H9 (cell line): ENCODE results near the gene PLD3. TPM values are rescaled to one million over a fixed set of nuclear protein-coding genes. Genes with fewer than 3 reads are reported as not detected.
A peak's percentile ranks its signal among the peaks of the same experiment; 100 is the strongest.

ENCODE experiments used
- DNase-seq: peaks from one replicate; pipeline ENCODE4 v3.0.0-alpha.2; 2017
- H2AFZ ChIP-seq: one replicate; pipeline ENCODE4 v1.6.1; 2013; ENCODE audit warnings: mild to moderate bottlenecking, low read length, control low read depth, moderate library complexity
- H2AK5ac ChIP-seq: 2 replicates; pipeline ENCODE4 v1.6.1; 2013; ENCODE audit warnings: low read length, control low read depth, mixed read lengths; ENCODE audit not compliant: insufficient read length
- H2BK120ac ChIP-seq: one replicate; pipeline ENCODE4 v1.6.1; 2013; ENCODE audit warnings: low read depth, mild to moderate bottlenecking, low read length, control low read depth, inconsistent platforms; ENCODE audit not compliant: poor library complexity, severe bottlenecking
- H2BK12ac ChIP-seq: 2 replicates; pipeline ENCODE4 v1.6.1; 2013; ENCODE audit warnings: low read length, control low read depth, mixed read lengths, low read depth; ENCODE audit not compliant: insufficient read length
- H2BK15ac ChIP-seq: 2 replicates; pipeline ENCODE4 v1.6.1; 2013; ENCODE audit warnings: low read depth, low read length, control low read depth
- H2BK20ac ChIP-seq: one replicate; pipeline ENCODE4 v1.6.1; 2013; ENCODE audit warnings: low read depth, mild to moderate bottlenecking, low read length, control low read depth, inconsistent platforms; ENCODE audit not compliant: poor library complexity, severe bottlenecking
- H2BK5ac ChIP-seq: 2 replicates; pipeline ENCODE4 v1.6.1; 2013; ENCODE audit warnings: low read length, control low read depth, mixed read lengths; ENCODE audit not compliant: insufficient read length
- H3K14ac ChIP-seq: 2 replicates; pipeline ENCODE4 v1.6.1; 2013; ENCODE audit warnings: low read length, control low read depth; ENCODE audit not compliant: insufficient read depth
- H3K18ac ChIP-seq: 2 replicates; pipeline ENCODE4 v1.6.1; 2013; ENCODE audit warnings: low read depth, mild to moderate bottlenecking, mixed read lengths, low read length, control low read depth; ENCODE audit not compliant: insufficient read length
- H3K23ac ChIP-seq: 2 replicates; pipeline ENCODE4 v1.6.1; 2013; ENCODE audit warnings: low read length, control low read depth, mixed read lengths, low read depth; ENCODE audit not compliant: insufficient read length
- H3K23me2 ChIP-seq: 2 replicates; pipeline ENCODE4 v1.6.1; 2013; ENCODE audit warnings: low read depth, mild to moderate bottlenecking, mixed read lengths, low read length, control low read depth; ENCODE audit not compliant: insufficient read length, poor library complexity, severe bottlenecking
- H3K27ac ChIP-seq: 2 replicates; pipeline ENCODE4 v1.5.1; 2013; ENCODE audit warnings: low read length, control low read depth, mixed read lengths, low read depth; ENCODE audit not compliant: insufficient read length
- H3K27me3 ChIP-seq: 2 replicates; pipeline ENCODE4 v1.6.1; 2013; ENCODE audit warnings: low read length, control low read depth, inconsistent platforms; ENCODE audit not compliant: insufficient read depth
- H3K4ac ChIP-seq: 2 replicates; pipeline ENCODE4 v1.6.1; 2013; ENCODE audit warnings: low read depth, mild to moderate bottlenecking, control low read depth, inconsistent platforms, low read length, moderate library complexity
- H3K4me1 ChIP-seq: 2 replicates; pipeline ENCODE4 v1.6.1; 2013; ENCODE audit warnings: low read length, control low read depth, inconsistent platforms; ENCODE audit not compliant: insufficient read depth
- H3K4me2 ChIP-seq: 2 replicates; pipeline ENCODE4 v1.6.1; 2013; ENCODE audit warnings: low read length, control low read depth, mixed read lengths; ENCODE audit not compliant: insufficient read length, insufficient read depth
- H3K56ac ChIP-seq: 2 replicates; pipeline ENCODE4 v1.6.1; 2013; ENCODE audit warnings: low read depth, mild to moderate bottlenecking, mixed read lengths, low read length, control low read depth; ENCODE audit not compliant: insufficient read length
- H3K79me1 ChIP-seq: 2 replicates; pipeline ENCODE4 v1.6.1; 2013; ENCODE audit warnings: low read depth, mild to moderate bottlenecking, moderate library complexity, low read length, control low read depth, inconsistent platforms; ENCODE audit not compliant: insufficient read depth, poor library complexity, severe bottlenecking
- H3K79me2 ChIP-seq: 2 replicates; pipeline ENCODE4 v1.6.1; 2013; ENCODE audit warnings: low read length, control low read depth, inconsistent platforms; ENCODE audit not compliant: insufficient read depth
- H3K9ac ChIP-seq: 2 replicates; pipeline ENCODE4 v1.6.1; 2013; ENCODE audit warnings: low read length, control low read depth, mixed read lengths; ENCODE audit not compliant: insufficient read length; ENCODE audit errors: extremely low read depth
- H3K9me3 ChIP-seq: one replicate; pipeline ENCODE4 v1.6.1; 2013; ENCODE audit warnings: low read depth, low read length, inconsistent platforms; ENCODE audit not compliant: control insufficient read depth
- H3T11ph ChIP-seq: one replicate; pipeline ENCODE4 v1.6.1; 2013; ENCODE audit warnings: mild to moderate bottlenecking, low read length, control low read depth, inconsistent platforms
- H4K20me1 ChIP-seq: one replicate; pipeline ENCODE4 v1.6.1; 2013; ENCODE audit not compliant: control insufficient read depth, insufficient read length, insufficient read depth
- H4K5ac ChIP-seq: 2 replicates; pipeline ENCODE4 v1.6.1; 2013; ENCODE audit warnings: low read depth, mild to moderate bottlenecking, mixed read lengths, low read length, control low read depth; ENCODE audit not compliant: insufficient read length
- H4K8ac ChIP-seq: replicated peaks from 2 replicates; pipeline ENCODE4 v1.6.1; 2013; ENCODE audit warnings: low read length, control low read depth, mixed read lengths, low read depth; ENCODE audit not compliant: insufficient read length
- H4K91ac ChIP-seq: 2 replicates; pipeline ENCODE4 v1.6.1; 2013; ENCODE audit warnings: low read depth, mild to moderate bottlenecking, moderate library complexity, mixed read lengths, low read length, control low read depth; ENCODE audit not compliant: insufficient read length
- H3K27ac Mint-ChIP-seq, 3 experiments: 2 replicates in 2 of 3; 3 replicates in 1 of 3; pipeline ENCODE4 v1.8.0; 2020 to 2021; ENCODE audit warnings: mixed read lengths in 3 of 3, mild to moderate bottlenecking in 1 of 3, moderate library complexity in 1 of 3
- H3K27me3 Mint-ChIP-seq: 2 replicates; pipeline ENCODE4 v1.8.0; 2021; ENCODE audit warnings: low read depth, mild to moderate bottlenecking, moderate library complexity, mixed read lengths
- H3K36me3 Mint-ChIP-seq, 3 experiments: 2 replicates in 2 of 3; 3 replicates in 1 of 3; pipeline ENCODE4 v1.8.0; 2020 to 2021; ENCODE audit warnings: low read depth in 3 of 3, mixed read lengths in 3 of 3; ENCODE audit not compliant: insufficient read depth in 1 of 3
- H3K4me1 Mint-ChIP-seq, 2 experiments: 2 replicates each; pipeline ENCODE4 v1.8.0; 2020; ENCODE audit warnings: mixed read lengths in 2 of 2
- H3K4me3 Mint-ChIP-seq, 2 experiments: 2 replicates in 1 of 2; 3 replicates in 1 of 2; pipeline ENCODE4 v1.8.0; 2020 to 2021; ENCODE audit warnings: mild to moderate bottlenecking in 2 of 2, mixed read lengths in 2 of 2, moderate library complexity in 1 of 2
- H3K9me3 Mint-ChIP-seq, 2 experiments: 2 replicates in 1 of 2; 3 replicates in 1 of 2; pipeline ENCODE4 v1.8.0; 2020; ENCODE audit warnings: mild to moderate bottlenecking in 2 of 2, mixed read lengths in 2 of 2, moderate library complexity in 1 of 2
- CTCF ChIP-seq: fragments of 200-600 bp; sonication (generic); conservative IDR thresholded peaks from 3 replicates; pipeline ENCODE4 v1.8.0; 2021; ENCODE audit warnings: antibody characterized with exemption, mild to moderate bottlenecking
- WGBS: extraction: QIAGEN DNeasy Blood & Tissue Kit; methylation state at CpG from one replicate; pipeline ENCODE4 v1.1.7; 2013; ENCODE audit warnings: missing lambda C conversion rate, low lambda C conversion rate, mixed read lengths; ENCODE audit not compliant: insufficient read length; ENCODE audit errors: extremely low coverage; 5-methylcytosine and 5-hydroxymethylcytosine counted together
- total RNA-seq: library from RNA; stranded (reverse); gene quantifications from 2 replicates; pipeline ENCODE4 v1.2.1, GENCODE V29; 2021

The PLD3 gene
- total RNA-seq, 1 experiment from 2014 or later, result 194 TPM

DNA sequence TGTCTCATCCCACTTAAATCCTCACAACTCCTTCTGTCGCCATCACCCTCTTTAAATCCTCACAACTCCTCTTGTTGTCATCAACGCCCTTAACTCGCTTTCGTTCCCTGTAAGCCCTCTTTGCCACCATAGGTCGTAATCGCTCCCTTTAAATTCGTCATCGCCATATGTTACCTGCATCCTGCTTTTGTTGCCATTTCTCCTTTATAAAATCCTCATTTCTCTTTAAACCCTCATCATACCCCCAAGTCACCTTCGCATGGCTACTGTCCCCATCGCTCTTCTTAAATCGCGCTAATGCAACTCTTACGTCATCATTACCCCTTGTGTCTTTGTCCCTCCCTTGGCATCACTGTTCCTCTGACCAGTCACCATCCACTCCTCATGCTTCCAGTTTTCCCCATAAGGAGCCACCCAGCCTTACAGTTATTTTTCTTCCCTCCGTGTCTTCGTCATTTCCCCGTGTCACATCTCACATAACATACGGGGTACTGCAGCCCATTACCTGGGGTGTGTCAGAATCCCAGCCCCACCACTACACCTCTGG lies 539 bp downstream of the PLD3 start:
- no peak overlapping the region for H4K8ac ChIP-seq
- H2AFZ ChIP-seq, result no peak overlapping the region
- no peak overlapping the region for H4K91ac ChIP-seq
- Mint-ChIP-seq H3K27ac (peak overlapping the region; percentile 33 to 75 (median 37); a peak in 6 of 7 replicates), H3K4me1 (peaks cover 12 to 16% of the 10 kb centered on the region in 2 experiments), H3K9me3 (peaks cover 0 to 3% of the 10 kb centered on the region in 2 experiments; a peak in 1 of 5 replicates), H3K27me3 (no peaks in the 10 kb centered on the region), H3K4me3 (peak overlapping the region; percentile 76 to 93), H3K36me3 (no peaks in the 10 kb centered on the region)
- H3K4me1 ChIP-seq, result no peaks in the 10 kb centered on the region
- no peak overlapping the region for H3K56ac ChIP-seq
- H3K9ac ChIP-seq, result peak overlapping the region; percentile 61
- H3K79me1 ChIP-seq, result no peaks in the 10 kb centered on the region
- no peak overlapping the region for H3T11ph ChIP-seq
- H3K23me2 ChIP-seq, result peaks cover 6% of the 10 kb centered on the region
- no peak overlapping the region for H3K27ac ChIP-seq
- TF ChIP-seq CTCF, result no peak
- no peak overlapping the region for H3K18ac ChIP-seq
- no peak overlapping the region for H2BK120ac ChIP-seq
- H3K79me2 ChIP-seq, result no peaks in the 10 kb centered on the region
- DNase-seq, result no peak
- no peaks in the 10 kb centered on the region for H3K27me3 ChIP-seq
- H2BK12ac ChIP-seq, result no peak overlapping the region
- WGBS, result no CpG with 5 or more reads among the region's 17 CpGs
- no peak overlapping the region for H3K4ac ChIP-seq
- H3K23ac ChIP-seq, result no peak overlapping the region
- no peaks in the 10 kb centered on the region for H3K9me3 ChIP-seq
- H4K20me1 ChIP-seq, result no peaks in the 10 kb centered on the region
- no peak overlapping the region for H4K5ac ChIP-seq
- no peak overlapping the region for H2AK5ac ChIP-seq
- no peak overlapping the region for H2BK15ac ChIP-seq
- H2BK5ac ChIP-seq, result no peak overlapping the region
- H2BK20ac ChIP-seq, result no peak overlapping the region
- H3K14ac ChIP-seq, result no peak overlapping the region
- H3K4me2 ChIP-seq, result peak overlapping the region; percentile 78
